OCI-LY7 (cell line): ENCODE data around the gene SEC14L5. TPM values are rescaled to one million over a fixed set of nuclear protein-coding genes. Genes with fewer than 3 reads are reported as not detected.

Source experiments
- BruUV-seq: library from RNA; stranded (reverse); fragments of 400-500 nt; replicated peaks from 2 replicates; lab custom pipeline; 2021; lab: Mats Ljungman, UMichigan
- CTCF ChIA-PET: fragments of 300-600 bp; sonication (Branson Sonifier 250); formaldehyde crosslinking; loops from one replicate; lab custom pipeline; 2022; ENCODE audit warnings: antibody characterized with exemption; ENCODE audit not compliant: unreplicated experiment; lab: Charles Lee
- POLR2A ChIA-PET: fragments of 300-600 bp; sonication (Branson Sonifier 250); formaldehyde crosslinking; loops from one replicate; lab custom pipeline; 2022; ENCODE audit warnings: antibody characterized with exemption; lab: Charles Lee
- DNase-seq: peaks from one replicate; pipeline ENCODE4 v3.0.0-alpha.2; 2015; ENCODE audit warnings: low spot score
- H2AFZ ChIP-seq: fragments of 200-600 bp; sonication (generic), shearing (Covaris generic); 2 replicates; pipeline ENCODE4 v1.6.1; 2014; ENCODE audit warnings: mild to moderate bottlenecking, antibody characterized with exemption, low read length, moderate library complexity
- H3K27ac ChIP-seq: fragments of 200-600 bp; sonication (generic); 2 replicates; pipeline ENCODE4 v1.5.1; 2014; ENCODE audit warnings: mixed run types, low read depth, mild to moderate bottlenecking, moderate library complexity, low read length, inconsistent platforms; ENCODE audit not compliant: poor library complexity, severe bottlenecking
- H3K36me3 ChIP-seq: fragments of 200-600 bp; sonication (generic); 2 replicates; pipeline ENCODE4 v1.6.1; 2014; ENCODE audit warnings: mild to moderate bottlenecking, antibody characterized with exemption, low read length, moderate library complexity, mixed read lengths; ENCODE audit not compliant: insufficient read depth
- H3K4me1 ChIP-seq: fragments of 200-600 bp; sonication (generic); 2 replicates; pipeline ENCODE4 v1.5.1; 2014; ENCODE audit warnings: mild to moderate bottlenecking, low read length; ENCODE audit not compliant: insufficient read depth, poor library complexity, severe bottlenecking
- H3K4me2 ChIP-seq: fragments of 200-600 bp; sonication (generic); 2 replicates; pipeline ENCODE4 v1.6.1; 2014; ENCODE audit warnings: mild to moderate bottlenecking, low read length
- H3K4me3 ChIP-seq: fragments of 200-600 bp; sonication (generic); 2 replicates; pipeline ENCODE4 v1.5.1; 2014; ENCODE audit warnings: mild to moderate bottlenecking, low read depth, low read length; ENCODE audit not compliant: poor library complexity, severe bottlenecking
- H3K79me2 ChIP-seq: fragments of 200-600 bp; sonication (generic); 2 replicates; pipeline ENCODE4 v1.6.1; 2016; ENCODE audit warnings: low read depth, mild to moderate bottlenecking, low read length, moderate library complexity, mixed read lengths; ENCODE audit not compliant: insufficient read depth
- H3K9me2 ChIP-seq: fragments of 200-600 bp; sonication (generic); 2 replicates; pipeline ENCODE4 v1.6.1; 2016; ENCODE audit warnings: mild to moderate bottlenecking, low read length, mixed read lengths; ENCODE audit not compliant: insufficient read depth
- H3K9me3 ChIP-seq: fragments of 200-600 bp; sonication (generic); 2 replicates; pipeline ENCODE4 v1.6.1; 2014; ENCODE audit warnings: mild to moderate bottlenecking, mixed run types, low read length, mixed read lengths
- H4K20me1 ChIP-seq: fragments of 200-600 bp; sonication (generic); 2 replicates; pipeline ENCODE4 v1.6.1; 2014; ENCODE audit warnings: mild to moderate bottlenecking, antibody characterized with exemption, low read length, moderate library complexity, mixed read lengths; ENCODE audit not compliant: insufficient read depth
- EZH2phosphoT487 ChIP-seq: fragments of 200-600 bp; sonication (generic); IDR thresholded peaks from 2 replicates; pipeline ENCODE4 v1.6.1; 2018; ENCODE audit warnings: low read depth, borderline replicate concordance, mild to moderate bottlenecking, mixed run types, antibody characterized with exemption, low read length, moderate library complexity, mixed read lengths
- intact Hi-C: fragments of 100-400 bp; cut with micrococcal nuclease; formaldehyde crosslinking; loops from one replicate; pipeline ENCODE4 v1.10.0; 2022; ENCODE audit not compliant: unreplicated experiment
- total RNA-seq, 2 experiments: library from RNA; depleted of rRNA in 1 of 2; stranded (reverse); fragments of >200 nt in 1 of 2; shearing (Covaris generic) in 1 of 2; gene quantifications; 2 replicates each; pipeline ENCODE4 v1.2.3, GENCODE V29; 2014 to 2022
- TF ChIP-seq, protein P1 (sequence below): fragments of 200-600 bp; sonication (generic); conservative IDR thresholded peaks from 2 replicates; pipeline ENCODE4 v1.5.1; 2014; ENCODE audit warnings: mild to moderate bottlenecking, antibody characterized with exemption, low read length, moderate library complexity, mixed read lengths

Gene SEC14L5
- total RNA-seq, 2 experiments from 2014 or later = not detected

DNA sequence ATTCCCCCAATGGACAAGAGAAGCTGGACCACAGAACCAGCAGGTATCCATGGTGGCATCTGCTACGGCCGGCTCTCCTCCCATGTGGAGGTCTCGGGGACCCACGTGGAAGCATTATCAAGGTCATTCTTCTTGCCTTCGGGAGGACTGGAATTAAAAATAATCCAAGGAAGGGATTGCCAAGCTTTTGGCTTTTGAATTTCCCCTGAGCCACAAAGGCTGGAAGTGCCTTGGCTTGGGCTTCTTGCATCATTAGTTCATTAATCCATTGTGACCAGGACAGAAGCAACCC is 59.5 kb downstream of the SEC14L5 start:
- intact Hi-C loops = no loop called here
- POLR2A ChIA-PET = no interaction called here
- Histone ChIP-seq H3K36me3 (no peaks in the 10 kb centered on the region), H4K20me1 (no peaks in the 10 kb centered on the region), H3K79me2 (no peaks in the 10 kb centered on the region), H3K9me2 (no peaks in the 10 kb centered on the region), H2AFZ (no peak overlapping the region), H3K4me2 (no peak overlapping the region), H3K27ac (no peak overlapping the region), H3K4me1 (no peaks in the 10 kb centered on the region), H3K4me3 (no peak overlapping the region), H3K9me3 (no peaks in the 10 kb centered on the region)
- CTCF ChIA-PET = no interaction called here
- no TSS peak for BruUV-seq
- TF ChIP-seq, protein P1, sequence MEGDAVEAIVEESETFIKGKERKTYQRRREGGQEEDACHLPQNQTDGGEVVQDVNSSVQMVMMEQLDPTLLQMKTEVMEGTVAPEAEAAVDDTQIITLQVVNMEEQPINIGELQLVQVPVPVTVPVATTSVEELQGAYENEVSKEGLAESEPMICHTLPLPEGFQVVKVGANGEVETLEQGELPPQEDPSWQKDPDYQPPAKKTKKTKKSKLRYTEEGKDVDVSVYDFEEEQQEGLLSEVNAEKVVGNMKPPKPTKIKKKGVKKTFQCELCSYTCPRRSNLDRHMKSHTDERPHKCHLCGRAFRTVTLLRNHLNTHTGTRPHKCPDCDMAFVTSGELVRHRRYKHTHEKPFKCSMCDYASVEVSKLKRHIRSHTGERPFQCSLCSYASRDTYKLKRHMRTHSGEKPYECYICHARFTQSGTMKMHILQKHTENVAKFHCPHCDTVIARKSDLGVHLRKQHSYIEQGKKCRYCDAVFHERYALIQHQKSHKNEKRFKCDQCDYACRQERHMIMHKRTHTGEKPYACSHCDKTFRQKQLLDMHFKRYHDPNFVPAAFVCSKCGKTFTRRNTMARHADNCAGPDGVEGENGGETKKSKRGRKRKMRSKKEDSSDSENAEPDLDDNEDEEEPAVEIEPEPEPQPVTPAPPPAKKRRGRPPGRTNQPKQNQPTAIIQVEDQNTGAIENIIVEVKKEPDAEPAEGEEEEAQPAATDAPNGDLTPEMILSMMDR = no peak
- TF ChIP-seq EZH2phosphoT487 = no peak
- DNase-seq = no peak

DNA sequence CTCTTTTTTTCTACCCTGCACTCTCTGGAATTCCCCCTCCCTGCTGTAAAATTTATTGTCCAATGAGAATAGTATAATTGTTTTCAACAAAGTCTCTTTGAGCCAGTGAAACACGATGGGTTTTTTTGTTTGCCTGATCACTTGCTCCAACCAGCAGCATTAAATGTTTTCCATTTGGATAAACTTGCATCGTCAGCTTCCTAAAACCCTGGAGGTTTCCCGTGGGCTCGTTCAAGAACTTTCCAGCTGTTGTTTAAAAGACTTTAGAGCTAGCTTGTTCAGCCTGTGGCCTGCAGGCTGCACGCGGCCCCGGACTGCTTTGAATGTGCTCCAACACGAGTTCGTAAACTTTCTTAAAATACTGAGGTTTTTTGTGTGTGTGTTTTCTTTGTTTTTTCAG is 60.7 kb downstream of the SEC14L5 start:
- ChIA-PET CTCF (no interaction called here), POLR2A (no interaction called here)
- H3K79me2 ChIP-seq = no peaks in the 10 kb centered on the region
- no peaks in the 10 kb centered on the region for H3K9me2 ChIP-seq
- DNase-seq = no peak
- TF ChIP-seq, protein P1 = no peak
- no peak for TF ChIP-seq EZH2phosphoT487
- H3K4me1 ChIP-seq = no peaks in the 10 kb centered on the region
- H3K36me3 ChIP-seq = no peaks in the 10 kb centered on the region
- H3K27ac ChIP-seq = no peak overlapping the region
- H3K4me2 ChIP-seq = no peak overlapping the region
- no peaks in the 10 kb centered on the region for H4K20me1 ChIP-seq
- no TSS peak for BruUV-seq
- H3K4me3 ChIP-seq = no peak overlapping the region
- no peak overlapping the region for H2AFZ ChIP-seq
- intact Hi-C loops = no loop called here
- H3K9me3 ChIP-seq = no peaks in the 10 kb centered on the region

DNA sequence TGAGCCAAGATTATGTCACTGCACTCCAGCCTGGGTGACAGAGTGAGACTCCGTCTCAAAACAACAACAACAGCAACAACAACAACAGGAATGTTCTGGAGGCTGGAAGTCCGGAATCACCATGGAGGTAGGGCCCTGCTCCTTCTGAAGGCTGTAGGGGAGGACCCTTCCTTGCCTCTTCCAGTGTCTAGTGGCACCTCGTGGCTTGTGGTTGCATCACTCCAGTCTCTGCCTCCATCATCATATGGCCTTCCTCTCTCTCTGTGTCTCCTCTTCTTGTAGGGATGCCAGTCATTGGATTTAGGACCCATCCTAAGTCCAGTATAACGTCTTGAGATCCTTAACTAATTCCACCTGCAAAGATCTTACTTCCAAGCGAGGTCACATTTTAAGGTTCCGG is 61.6 kb downstream of the SEC14L5 start:
- DNase-seq = no peak
- ChIA-PET POLR2A (interaction anchor here (0.9 kb wide), 1 partner anchor 12 kb away, joined by 3 read pairs; no protein-coding TSS in a partner anchor), CTCF (no interaction called here)
- no TSS peak for BruUV-seq
- Histone ChIP-seq H3K9me3 (no peaks in the 10 kb centered on the region), H3K36me3 (no peaks in the 10 kb centered on the region), H3K4me2 (no peak overlapping the region), H3K27ac (no peak overlapping the region), H3K4me1 (no peaks in the 10 kb centered on the region), H2AFZ (no peak overlapping the region), H3K9me2 (no peaks in the 10 kb centered on the region), H3K79me2 (no peaks in the 10 kb centered on the region), H4K20me1 (no peaks in the 10 kb centered on the region; the same call in 1 of the 2 replicates), H3K4me3 (no peak overlapping the region)
- TF ChIP-seq, protein P1 = 0 out of 2 replicates have a peak, but pooled peaks have one; percentile 13
- no peak for TF ChIP-seq EZH2phosphoT487
- intact Hi-C loops = no loop called here
